ENCODE measurements around the gene LMAN2.

GRCh38 chr5:177325868-177326381 lies 25.5 kb downstream of the LMAN2 start:
- no peak for TF ChIP-seq CTCF (IDR thresholded peaks at IDR 0.05)
- no peak for TF ChIP-seq POLR2A (IDR thresholded peaks at IDR 0.05)
